AG04449 (cell line): ENCODE results near the gene LRP1-AS.

ENCODE experiments used
- CTCF ChIA-PET: fragments of 350-600 bp; formaldehyde crosslinking; extraction: SDS; loops from one replicate; lab custom pipeline; 2021; ENCODE audit warnings: antibody characterized with exemption; lab: Yijun Ruan, JAX
- POLR2A ChIA-PET: fragments of 400-600, 350-600 bp; formaldehyde crosslinking; extraction: SDS; loops from one replicate; lab custom pipeline; 2020; ENCODE audit warnings: antibody characterized with exemption, inconsistent platforms; lab: Yijun Ruan, JAX
- DNase-seq: peaks from one replicate; pipeline ENCODE4 v3.0.0-alpha.2; 2010; ENCODE audit warnings: low read depth, low spot score
- H3K4me3 ChIP-seq: 2 replicates; pipeline ENCODE4 v1.5.1; 2011; ENCODE audit warnings: low read depth, mild to moderate bottlenecking, control low read depth, low read length
- CTCF ChIP-seq: IDR thresholded peaks from one replicate; pipeline ENCODE4 v1.5.1; 2011; ENCODE audit warnings: mild to moderate bottlenecking, moderate library complexity, low read length, control low read depth, inconsistent platforms; ENCODE audit not compliant: insufficient read depth; ENCODE audit errors: missing control alignments

LRP1-AS gene

GRCh38 chr12:57112492-57113294 is 34.7 kb downstream of the LRP1-AS start:
- no peak for TF ChIP-seq CTCF
- POLR2A ChIA-PET, result interaction anchor here (0.6 to 7.7 kb wide), 22 partner anchors 15 to 703 kb away, joined by 3 to 81 read pairs (median 5); partner anchors contain the start of genes LRP1, NAB2, NEMP1 and SHMT2
- DNase-seq, result no peak
- CTCF ChIA-PET, result interaction anchor here (0.6 to 13.0 kb wide), 39 partner anchors 9 to 381 kb away, joined by 3 to 218 read pairs (median 7); partner anchors contain the start of genes LRP1, NAB2, NEMP1 and SHMT2
- peak overlapping the region; percentile 73 for H3K4me3 ChIP-seq

GRCh38 chr12:57111031-57111734 is 36.2 kb downstream of the LRP1-AS start, which contains the start of gene STAT6:
Gene STAT6 (minus strand): TSS chr12:57111362. CDS start chr12:57108278, 3,084 bp downstream.
- CTCF ChIA-PET, result interaction anchor here (0.7 to 13.0 kb wide), 31 partner anchors 13 to 360 kb away, joined by 3 to 218 read pairs (median 11); partner anchors contain the start of genes LRP1, NAB2, NEMP1 and STAC3

GRCh38 chr12:57110104-57111030 is 37.1 kb downstream of the LRP1-AS start:
- peak overlapping the region; percentile 73 for H3K4me3 ChIP-seq
- TF ChIP-seq CTCF, result peak; percentile 2
- no peak for DNase-seq
- ChIA-PET POLR2A (interaction anchor here (0.6 to 7.7 kb wide), 9 partner anchors 13 to 62 kb away, joined by 3 to 81 read pairs (median 17); partner anchors contain the start of genes LRP1, NAB2 and NEMP1), CTCF (interaction anchor here (0.6 to 13.0 kb wide), 19 partner anchors 14 to 140 kb away, joined by 3 to 218 read pairs (median 19); partner anchors contain the start of genes LRP1, NAB2, NEMP1 and STAC3)

More at GRCh38 chr12:57111031-57111734, 36.2 kb downstream of the LRP1-AS start, which contains the start of gene STAT6:
- peak within 1 kb of the TSS; percentile 73 for H3K4me3 ChIP-seq
- DNase-seq, result no peak
- no peak for TF ChIP-seq CTCF
- POLR2A ChIA-PET, result interaction anchor here (0.6 to 7.7 kb wide), 19 partner anchors 13 to 348 kb away, joined by 3 to 81 read pairs (median 5); partner anchors contain the start of genes LRP1, NAB2, NEMP1 and SHMT2

GRCh38 chr12:57109207-57110103 is 38.0 kb downstream of the LRP1-AS start:
- no peak for DNase-seq
- peak overlapping the region; percentile 73 for H3K4me3 ChIP-seq
- ChIA-PET POLR2A (interaction anchor here (0.6 to 7.7 kb wide), 6 partner anchors 12 to 63 kb away, joined by 3 to 64 read pairs (median 12); partner anchors contain the start of genes LRP1 and NEMP1), CTCF (interaction anchor here (0.6 to 13.0 kb wide), 9 partner anchors 14 to 104 kb away, joined by 3 to 218 read pairs (median 19); partner anchors contain the start of genes LRP1, NAB2 and ZBTB39)
- no peak for TF ChIP-seq CTCF
